HG03066 (cell line): ENCODE results near the gene RSF1.
"Not testable (repeated sequence)": the region's sequence is repeated elsewhere in the genome, so short reads cannot be mapped to it uniquely, and the experiment has no call there.

Source experiments
- ATAC-seq: cut with Tn5 transposase; IDR thresholded peaks from one replicate; pipeline ENCODE4 v1.9.1; 2021; ENCODE audit warnings: low read depth; ENCODE audit not compliant: unreplicated experiment

The RSF1 gene, protein sequence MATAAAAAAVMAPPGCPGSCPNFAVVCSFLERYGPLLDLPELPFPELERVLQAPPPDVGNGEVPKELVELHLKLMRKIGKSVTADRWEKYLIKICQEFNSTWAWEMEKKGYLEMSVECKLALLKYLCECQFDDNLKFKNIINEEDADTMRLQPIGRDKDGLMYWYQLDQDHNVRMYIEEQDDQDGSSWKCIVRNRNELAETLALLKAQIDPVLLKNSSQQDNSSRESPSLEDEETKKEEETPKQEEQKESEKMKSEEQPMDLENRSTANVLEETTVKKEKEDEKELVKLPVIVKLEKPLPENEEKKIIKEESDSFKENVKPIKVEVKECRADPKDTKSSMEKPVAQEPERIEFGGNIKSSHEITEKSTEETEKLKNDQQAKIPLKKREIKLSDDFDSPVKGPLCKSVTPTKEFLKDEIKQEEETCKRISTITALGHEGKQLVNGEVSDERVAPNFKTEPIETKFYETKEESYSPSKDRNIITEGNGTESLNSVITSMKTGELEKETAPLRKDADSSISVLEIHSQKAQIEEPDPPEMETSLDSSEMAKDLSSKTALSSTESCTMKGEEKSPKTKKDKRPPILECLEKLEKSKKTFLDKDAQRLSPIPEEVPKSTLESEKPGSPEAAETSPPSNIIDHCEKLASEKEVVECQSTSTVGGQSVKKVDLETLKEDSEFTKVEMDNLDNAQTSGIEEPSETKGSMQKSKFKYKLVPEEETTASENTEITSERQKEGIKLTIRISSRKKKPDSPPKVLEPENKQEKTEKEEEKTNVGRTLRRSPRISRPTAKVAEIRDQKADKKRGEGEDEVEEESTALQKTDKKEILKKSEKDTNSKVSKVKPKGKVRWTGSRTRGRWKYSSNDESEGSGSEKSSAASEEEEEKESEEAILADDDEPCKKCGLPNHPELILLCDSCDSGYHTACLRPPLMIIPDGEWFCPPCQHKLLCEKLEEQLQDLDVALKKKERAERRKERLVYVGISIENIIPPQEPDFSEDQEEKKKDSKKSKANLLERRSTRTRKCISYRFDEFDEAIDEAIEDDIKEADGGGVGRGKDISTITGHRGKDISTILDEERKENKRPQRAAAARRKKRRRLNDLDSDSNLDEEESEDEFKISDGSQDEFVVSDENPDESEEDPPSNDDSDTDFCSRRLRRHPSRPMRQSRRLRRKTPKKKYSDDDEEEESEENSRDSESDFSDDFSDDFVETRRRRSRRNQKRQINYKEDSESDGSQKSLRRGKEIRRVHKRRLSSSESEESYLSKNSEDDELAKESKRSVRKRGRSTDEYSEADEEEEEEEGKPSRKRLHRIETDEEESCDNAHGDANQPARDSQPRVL (N-terminal part only)

DNA sequence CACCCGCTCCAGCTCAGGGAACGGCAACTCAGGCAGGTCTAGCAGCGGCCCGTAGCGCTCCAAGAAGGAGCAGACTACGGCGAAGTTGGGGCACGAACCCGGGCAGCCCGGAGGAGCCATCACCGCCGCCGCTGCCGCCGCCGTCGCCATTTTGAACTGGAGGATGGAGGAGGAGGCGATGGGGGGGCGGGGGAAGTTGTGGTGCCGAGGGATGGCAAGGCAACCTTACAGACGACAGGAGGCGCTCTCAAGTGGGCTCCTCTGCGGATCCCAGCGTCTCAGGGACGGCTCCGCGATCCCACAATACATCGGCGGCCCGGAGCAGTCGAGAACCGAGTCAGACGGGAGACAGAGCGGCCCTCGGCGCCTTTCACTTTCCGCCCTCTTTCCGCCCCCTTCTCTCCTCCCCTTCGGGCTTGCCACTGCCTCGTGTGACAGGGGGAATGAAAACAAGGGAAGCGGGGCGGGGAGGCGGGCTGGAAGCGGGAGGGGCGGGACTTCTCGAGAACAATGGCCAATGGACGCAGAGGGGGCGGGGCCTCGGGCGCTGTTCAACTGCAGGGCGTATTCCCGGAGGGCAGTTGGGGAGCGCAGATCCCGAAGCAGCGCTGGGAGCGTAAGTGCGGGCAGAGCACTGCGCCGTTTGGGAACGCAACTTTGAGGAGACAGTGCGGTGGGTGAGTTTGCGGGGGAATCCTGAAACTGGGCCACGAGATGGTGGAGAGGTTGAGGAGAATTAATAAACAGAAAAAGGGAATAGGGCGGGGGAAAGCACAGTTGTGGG lies at the start of gene RSF1, which contains the start of gene AAMDC:
Gene RSF1, minus strand, starts transcription at position 158 of the 784 bp plus-strand sequence. Its CDS starts 8 bp downstream, at position 150.
Gene AAMDC, plus strand, starts transcription at position 580 of the 784 bp plus-strand sequence. CDS start 21,353 bp downstream, outside the sequence.
- peak; percentile 76 for ATAC-seq

DNA sequence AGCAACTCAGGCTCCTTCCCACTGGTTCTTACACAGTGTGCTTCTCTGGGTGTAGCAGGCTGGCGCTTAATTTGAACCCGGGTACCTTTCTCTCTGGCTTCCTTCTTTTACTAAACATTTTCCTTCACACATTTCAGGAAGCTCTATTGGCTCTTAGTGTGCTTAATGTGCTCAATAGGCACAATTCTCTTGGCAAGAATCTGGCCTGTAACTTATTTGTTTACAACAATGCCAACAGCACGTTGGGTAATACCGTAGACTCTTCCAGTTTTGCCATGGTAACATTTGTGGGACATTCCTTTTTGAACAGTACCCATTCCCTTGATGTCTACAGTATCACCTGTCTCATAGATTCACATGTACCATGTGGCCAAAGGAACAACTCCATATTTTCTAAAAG lies 48.2 kb upstream of the RSF1 start:
- ATAC-seq: no peak

DNA sequence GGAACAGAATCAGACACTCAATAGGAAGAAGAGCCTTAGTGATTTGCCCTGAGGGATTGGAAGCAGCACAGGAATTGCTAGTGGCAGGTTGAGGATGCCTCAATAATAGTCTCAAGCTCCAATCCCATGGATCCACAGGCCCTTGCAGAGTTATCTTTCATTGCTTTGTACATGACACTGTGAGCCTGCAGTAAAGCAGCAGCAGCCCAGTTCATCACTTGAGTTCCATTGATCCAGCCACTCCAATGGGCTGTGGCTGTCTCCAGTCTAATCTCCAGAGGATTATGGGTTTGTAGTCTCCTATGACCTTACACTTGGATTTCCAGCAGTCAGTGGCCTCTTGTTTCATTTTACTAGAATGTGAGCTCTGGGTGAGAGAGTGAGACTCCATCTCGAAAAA lies 45.8 kb upstream of the RSF1 start:
- ATAC-seq: no peak

DNA sequence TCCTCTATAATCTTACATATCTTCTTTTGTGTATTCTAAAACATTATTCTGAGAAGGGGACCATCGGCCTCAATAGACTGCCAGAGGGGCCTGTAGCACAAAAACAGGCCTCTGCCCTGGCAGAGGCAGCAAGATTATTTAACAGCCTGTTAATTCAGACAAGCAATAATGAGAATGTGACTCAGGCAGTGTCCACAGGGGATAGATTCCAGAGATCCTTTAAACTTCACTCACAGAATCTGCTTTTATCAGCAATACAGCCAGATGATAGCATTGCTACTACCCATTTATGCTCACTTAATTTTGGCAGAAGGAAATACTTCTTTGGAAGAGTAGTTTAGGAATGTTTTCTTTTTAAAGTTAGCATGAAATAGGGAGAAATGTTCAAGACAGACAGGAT lies 45.3 kb upstream of the RSF1 start:
- ATAC-seq: no peak

DNA sequence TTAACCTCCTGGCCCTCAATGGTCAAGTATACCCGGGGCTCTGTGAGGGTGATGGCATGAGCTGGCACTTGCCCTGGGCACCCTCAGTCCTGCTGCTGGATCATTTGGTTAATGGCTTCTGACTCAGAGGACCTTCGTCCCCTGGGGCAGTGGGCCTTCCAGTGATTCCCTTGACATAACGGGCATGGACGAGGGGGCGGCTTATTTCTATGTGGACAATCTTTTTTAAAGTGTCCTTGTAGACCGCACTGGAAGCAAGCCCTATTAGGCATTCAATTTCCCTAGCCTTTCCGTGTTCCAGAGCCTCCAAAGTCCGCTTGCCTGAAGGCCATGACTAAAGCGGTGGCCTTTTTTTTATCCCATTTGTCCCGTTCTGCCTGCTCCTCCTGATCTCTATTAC lies 40.9 kb upstream of the RSF1 start:
- ATAC-seq: not testable (repeated sequence)

DNA sequence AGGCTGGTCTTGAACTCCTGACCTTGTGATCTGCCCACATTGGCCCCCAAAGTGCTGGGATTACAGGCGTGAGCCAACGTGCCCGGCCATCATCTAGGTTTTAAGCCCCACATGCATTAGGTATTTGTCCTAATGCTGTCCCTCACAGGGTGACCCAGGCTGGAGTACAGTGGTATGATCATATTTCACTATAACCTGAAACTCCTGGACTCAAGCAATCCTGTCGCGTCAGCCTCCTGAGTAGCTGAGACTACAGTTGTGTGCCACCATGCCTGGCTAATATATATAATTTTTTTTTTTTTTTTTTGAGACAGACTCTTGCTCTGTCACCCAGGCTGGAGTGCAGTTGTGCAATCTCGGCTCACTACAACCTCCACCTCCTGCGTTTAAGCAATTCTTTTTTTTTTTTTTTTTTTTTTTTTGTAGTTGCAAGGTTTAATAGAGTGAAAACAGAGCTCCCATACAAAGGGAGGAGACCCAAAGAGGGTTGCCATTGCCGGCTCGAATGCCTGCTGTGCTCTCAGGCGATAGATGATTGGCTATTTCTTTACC lies 37.5 kb upstream of the RSF1 start:
- ATAC-seq: not testable (repeated sequence)

DNA sequence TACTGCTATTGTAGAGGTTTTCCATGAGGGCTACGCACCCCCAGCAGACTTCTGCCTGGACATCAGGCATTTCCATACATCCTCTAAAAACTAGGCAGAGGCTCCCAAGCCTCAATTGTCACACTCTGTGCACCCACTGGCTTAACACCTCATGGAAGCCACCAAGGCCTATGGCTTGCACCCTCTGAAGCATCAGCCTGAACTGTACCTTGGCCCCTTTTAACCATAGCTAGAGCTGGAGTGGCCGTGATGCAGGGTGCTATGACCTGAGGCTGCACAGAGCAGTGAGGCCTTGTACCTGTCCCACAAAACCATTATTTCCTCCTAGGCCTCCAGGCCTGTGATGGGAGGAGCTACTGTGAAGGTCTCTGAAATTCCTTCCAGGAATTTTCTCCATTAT lies 34.3 kb upstream of the RSF1 start:
- ATAC-seq: no peak

DNA sequence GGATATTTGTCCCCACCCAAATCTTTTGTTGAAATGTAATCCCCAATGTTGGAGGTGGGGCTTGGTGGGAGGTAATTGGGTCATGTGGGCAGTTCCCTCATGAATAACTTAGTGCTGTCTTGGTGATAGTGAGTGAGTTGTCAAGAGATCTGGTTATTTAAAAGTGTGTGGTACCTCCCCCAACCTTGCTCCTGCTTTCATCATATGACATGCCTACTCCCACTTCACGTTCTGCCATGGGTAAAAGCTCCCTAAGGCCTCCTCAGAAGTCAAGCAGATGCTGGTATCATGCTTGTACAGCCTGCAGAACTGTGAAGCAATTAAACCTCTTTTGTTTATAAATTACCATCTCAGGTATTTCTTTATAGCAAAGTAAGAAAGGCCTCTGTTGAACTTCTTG lies 31.0 kb upstream of the RSF1 start:
- no peak for ATAC-seq

DNA sequence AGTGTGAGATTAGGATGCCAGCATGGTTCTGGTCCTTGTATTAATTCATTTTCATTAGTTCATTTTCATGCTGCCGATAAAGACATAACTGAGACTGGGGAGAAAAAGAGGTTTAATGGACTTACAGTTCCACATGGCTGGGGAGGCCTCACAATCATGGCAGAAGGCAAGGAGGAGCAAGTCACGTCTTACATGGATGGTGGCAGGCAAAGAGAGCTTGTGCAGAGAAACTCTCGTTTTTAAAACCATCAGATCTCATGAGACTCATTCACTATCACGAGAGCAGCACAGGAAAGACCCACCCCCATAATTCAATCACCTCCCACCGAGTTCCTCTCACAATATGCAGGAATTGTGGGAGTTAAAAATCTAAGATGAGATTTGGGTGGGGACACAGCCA lies 23.2 kb upstream of the RSF1 start:
- not testable (repeated sequence) for ATAC-seq

DNA sequence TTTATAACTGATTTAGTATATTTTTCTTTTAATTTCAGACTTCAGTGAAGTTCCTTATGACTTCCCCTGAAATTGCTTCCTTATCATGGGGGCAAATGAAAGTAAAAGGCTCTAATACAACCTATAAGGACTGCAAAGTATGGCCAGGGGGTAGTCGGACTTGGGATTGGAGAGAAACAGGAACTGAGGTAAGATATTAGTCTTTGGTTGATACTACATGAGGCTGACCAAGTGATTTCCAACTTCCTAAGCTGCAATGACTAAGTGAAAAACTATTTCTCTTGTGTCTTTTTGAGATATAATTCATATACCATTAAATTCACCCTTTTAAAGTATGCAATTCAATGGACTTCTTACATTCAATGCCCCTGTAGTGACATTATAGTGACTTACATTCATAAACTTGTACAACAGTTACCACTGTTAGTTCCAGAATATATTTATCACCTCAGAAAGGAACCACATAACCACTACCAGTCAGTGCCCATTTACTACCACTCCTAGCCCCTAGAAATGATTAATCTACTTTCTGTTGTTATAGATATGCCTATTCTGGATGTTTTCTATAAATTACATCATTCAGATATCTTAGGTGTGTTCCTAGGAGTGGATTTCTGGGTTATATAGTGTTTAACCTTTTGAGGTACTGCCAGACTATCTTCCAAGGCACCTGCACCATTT lies 22.1 kb upstream of the RSF1 start:
- no peak for ATAC-seq

DNA sequence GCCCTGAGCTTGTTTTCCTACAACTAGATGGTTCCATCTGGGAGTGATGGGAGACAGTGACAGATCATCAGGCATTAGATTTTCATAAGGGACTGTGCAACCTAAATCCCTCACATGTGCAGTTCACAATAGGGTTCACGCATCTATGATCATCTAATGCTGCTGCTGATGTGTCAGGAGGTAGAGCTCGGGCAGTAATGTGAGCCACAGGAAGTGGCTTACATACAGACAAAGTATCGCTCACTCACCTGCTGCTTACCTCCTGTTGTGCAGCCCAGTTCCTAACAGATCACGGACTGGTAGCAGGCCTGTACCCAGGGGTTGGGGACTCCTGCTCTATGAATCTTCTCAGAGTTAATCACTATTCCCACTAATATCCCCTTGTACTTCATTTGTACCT lies 12.8 kb upstream of the RSF1 start:
- no peak for ATAC-seq

DNA sequence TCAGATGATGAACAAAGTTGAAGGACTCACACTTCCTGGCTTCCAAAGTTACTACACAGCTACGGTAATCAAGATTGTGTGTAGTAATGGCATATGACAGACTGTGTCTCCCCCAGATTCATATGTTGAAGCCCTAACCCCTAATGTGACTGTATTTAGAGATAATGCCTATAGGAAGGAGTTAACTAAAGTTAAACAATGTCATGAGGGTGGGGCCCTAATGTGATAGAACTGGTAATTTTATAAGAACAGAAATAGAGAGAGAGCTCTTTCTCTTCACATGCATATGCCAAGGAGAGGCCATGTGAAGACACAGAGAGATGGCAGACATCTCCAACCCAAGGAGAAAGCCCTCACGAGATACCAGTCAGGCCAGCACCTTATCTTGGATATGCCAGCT lies 8.4 kb upstream of the RSF1 start:
- no peak for ATAC-seq

DNA sequence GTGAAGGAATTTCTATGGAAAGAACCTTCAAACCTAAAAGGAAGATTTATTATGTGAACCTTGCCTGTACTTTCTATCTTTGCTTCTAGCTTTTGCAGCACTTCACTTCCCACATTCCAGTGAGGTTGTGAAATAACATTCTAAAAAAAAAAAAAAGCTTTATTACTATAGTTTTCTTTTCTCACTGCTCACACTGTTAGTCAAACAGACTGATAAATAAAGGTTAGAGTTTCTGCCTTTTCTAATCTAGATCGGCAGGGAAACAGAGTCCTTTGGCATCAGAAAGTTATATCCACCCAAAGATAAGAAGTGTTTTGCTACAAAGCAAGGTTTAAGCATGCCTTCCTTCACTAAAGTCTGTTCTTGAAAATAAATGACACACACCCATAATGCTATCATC lies 3.3 kb upstream of the RSF1 start:
- no peak for ATAC-seq

DNA sequence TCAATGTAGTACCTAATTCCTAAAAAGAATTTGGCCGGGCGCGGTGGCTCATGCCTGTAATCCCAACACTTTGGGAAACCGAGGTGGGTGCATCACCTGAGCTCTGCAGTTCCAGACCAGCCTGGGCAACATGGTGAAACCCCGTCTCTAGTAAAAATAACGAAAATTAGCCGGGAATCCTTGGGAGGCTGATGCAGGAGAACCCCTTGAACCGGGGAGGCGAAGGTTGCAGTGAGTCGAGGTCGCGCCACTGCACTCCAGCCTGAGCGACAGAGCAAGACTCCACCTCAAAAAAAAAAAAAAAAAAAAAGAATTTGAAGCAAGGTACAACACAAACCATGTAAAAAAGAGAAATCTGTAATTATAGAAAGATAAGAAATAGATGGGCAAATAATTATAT lies 1.6 kb upstream of the RSF1 start:
- not testable (repeated sequence) for ATAC-seq

DNA sequence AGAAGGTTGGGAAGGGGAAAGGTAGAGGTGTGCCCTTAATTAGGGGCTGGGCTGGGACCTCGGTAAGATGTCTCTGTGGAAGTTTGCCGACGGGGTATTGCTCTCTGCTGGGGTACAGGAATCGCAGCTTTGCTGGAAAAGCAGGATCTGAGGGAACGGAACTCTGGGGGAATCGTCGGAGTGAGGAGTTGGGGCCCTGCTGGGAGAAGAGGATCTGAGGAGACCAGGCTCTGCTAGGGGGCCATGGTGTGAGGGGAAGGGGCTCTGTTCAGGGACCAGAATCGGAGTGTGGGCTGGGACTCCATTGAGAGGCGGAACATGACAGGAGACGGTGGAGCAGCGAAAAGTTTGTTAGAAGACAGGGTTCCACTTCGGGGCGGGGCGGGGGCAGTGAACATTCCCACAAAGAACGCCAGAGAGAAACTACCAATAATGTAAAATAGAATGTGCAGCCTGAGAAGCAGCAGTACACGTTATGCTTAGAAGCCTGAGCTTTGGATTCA lies 878 bp upstream of the RSF1 start:
- ATAC-seq: no peak

DNA sequence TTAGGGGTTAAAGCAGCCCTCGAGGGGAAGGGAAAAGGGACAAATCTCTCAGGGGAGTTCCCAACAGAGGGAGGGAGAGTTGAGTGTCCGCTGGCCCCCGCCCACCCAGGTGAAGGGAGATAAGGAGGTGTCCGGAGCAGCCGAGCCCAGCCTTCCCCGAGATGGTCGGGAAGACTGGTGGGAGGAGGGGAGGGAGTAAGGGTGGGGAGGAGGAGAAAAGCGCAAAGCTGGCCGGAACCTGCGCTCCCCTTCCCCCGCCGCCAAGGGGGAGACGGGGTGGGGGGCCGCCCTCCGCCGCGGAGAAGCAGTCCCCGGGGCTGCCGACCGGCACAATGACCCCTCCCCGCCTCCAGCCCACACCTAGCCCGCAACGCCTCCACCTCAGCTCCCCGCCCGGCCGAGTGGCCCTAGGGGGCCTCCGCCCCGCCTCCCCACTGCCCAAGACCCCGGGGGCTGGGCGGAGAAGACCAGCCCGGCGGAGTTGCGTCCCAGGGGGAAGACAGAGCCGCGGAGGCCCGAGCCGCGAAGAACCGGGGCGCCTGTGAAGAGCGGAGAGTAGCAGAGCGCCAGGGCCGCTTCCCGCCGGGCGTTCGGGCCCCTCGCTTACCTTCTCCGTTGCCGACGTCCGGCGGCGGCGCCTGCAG lies 479 bp downstream of the RSF1 start:
- peak; percentile 10 for ATAC-seq

DNA sequence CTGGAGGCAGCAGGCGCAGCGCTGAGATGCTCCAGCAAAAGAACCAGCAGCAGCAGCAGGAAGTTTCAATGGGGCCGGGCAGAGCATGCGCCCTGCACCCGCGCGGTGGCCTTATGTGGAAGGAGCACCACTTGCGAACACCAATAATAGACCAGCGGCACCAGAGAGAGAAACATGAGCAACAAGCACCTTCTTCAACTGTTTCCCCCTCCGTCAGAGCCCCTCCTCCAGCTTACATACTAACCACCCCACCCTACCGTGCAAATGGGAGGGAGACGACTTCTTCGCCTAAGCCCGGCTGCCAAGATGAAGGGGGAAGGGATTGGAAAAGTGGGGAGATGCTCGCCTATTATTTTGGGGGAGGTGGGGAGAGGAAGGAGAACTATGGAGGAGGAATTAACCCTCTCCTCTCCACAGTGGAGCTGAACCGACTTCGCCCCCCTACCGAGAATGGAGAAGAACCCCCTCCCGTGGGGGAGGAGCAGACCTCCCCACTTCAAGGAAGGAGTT lies 1.1 kb downstream of the RSF1 start:
- peak; percentile 55 for ATAC-seq

DNA sequence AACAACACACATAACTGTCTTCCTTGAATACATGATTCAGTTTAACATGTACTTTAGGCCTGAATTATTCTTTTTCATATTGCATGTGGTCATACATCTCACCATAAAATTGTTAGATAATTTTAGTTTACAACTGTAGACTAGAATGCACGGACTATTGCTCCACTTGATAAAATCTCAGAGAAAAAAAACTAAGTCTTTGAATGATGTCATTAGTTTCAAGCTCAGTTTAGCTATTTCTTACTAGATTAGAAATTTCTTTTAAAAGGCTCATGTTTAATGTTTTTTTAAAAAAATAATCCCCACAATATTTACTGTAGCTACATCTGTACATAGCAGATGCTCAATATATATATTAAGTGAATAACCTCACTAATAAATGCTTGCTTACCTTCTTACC lies 5.1 kb downstream of the RSF1 start:
- no peak for ATAC-seq
